Right lobe of liver (tissue), 4 donors: ENCODE data around the gene RASSF5.

Source experiments
- POLR2A ChIP-seq: fragments of 450-650 bp; IDR thresholded peaks from one replicate; pipeline ENCODE4 v1.6.1; 2017; ENCODE audit warnings: antibody characterized with exemption, mild to moderate bottlenecking
- TF ChIP-seq, protein P1 (sequence below), 4 donors: fragments of 200-600 bp in 3 of 4; fragments of 450-650 bp in 1 of 4; IDR thresholded peaks; one replicate each; pipeline versions ENCODE4 v1.5.1 to v1.8.0; 2016 to 2022; ENCODE audit warnings: antibody characterized with exemption in 4 of 4, mild to moderate bottlenecking in 2 of 4
- donor health status: DM: no; HTN: no; CAD: no.
- donor health status: DM: no; HTN: no; CAD: no.
- donor health status: DM: no; HTN: yes; CAD: no.

DNA sequence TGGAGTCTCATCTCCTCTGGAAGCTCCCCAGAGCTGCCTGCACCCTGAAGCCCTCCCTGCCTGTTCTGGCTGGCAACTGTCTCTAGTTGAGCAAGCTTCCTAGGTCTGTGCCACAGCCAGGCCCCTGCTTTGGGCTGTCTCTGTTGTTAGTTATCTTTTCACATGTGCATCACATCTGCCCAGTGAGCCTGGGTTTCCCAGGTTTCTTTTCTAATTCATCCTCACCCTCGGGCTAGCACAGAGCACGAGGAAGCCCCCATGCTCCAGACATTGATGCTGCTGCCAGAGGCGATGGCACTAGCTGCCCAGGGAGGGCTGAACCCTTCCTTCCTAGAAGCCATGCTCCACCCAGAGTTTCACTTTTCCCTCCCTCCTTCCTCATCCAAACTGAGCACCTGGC is 27.2 kb downstream of the RASSF5 start:
- TF ChIP-seq, protein P1, sequence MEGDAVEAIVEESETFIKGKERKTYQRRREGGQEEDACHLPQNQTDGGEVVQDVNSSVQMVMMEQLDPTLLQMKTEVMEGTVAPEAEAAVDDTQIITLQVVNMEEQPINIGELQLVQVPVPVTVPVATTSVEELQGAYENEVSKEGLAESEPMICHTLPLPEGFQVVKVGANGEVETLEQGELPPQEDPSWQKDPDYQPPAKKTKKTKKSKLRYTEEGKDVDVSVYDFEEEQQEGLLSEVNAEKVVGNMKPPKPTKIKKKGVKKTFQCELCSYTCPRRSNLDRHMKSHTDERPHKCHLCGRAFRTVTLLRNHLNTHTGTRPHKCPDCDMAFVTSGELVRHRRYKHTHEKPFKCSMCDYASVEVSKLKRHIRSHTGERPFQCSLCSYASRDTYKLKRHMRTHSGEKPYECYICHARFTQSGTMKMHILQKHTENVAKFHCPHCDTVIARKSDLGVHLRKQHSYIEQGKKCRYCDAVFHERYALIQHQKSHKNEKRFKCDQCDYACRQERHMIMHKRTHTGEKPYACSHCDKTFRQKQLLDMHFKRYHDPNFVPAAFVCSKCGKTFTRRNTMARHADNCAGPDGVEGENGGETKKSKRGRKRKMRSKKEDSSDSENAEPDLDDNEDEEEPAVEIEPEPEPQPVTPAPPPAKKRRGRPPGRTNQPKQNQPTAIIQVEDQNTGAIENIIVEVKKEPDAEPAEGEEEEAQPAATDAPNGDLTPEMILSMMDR (IDR thresholded peaks at IDR 0.05): no peak
- no peak for TF ChIP-seq POLR2A
